ENCODE measurements around the gene MSMP.

The MSMP gene

GRCh38 chr9:35705836-35706430, 48.1 kb downstream of the MSMP start:
- no peak overlapping the region for H3K4me3 ChIP-seq (ENCODE audit: control insufficient read depth, low read depth, low read length)
- no peak for DNase-seq (ENCODE audit: low read depth)
- TF ChIP-seq CTCF (IDR thresholded peaks at IDR 0.05; ENCODE audit: control insufficient read depth, insufficient read depth, low read depth, low read length, missing control alignments): no peak

DNA sequence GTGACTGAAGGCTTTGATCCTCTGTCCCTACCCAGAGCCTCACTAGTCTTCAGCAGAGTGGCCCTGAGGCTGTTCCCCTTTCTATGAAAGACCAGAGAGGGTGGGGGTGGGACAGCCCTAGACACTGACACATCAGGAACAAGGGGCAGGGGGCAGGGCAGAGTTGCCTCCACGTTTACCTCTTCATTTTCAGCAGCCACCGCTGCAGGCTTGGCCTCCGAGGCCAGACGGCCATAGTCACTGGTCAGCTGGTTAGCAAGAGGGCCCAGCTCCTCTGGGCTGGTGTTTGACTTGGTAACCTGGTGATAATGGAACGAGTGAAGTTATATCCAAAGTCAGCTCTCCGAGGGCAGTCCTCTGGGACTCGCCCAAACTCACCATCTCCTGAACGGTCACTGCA, 48.7 kb downstream of the MSMP start:
- no peak for TF ChIP-seq CTCF (IDR thresholded peaks at IDR 0.05; ENCODE audit: control insufficient read depth, insufficient read depth, low read depth, low read length, missing control alignments)
- no peak for DNase-seq (ENCODE audit: low read depth)
- no peak overlapping the region for H3K4me3 ChIP-seq (ENCODE audit: control insufficient read depth, low read depth, low read length)

DNA sequence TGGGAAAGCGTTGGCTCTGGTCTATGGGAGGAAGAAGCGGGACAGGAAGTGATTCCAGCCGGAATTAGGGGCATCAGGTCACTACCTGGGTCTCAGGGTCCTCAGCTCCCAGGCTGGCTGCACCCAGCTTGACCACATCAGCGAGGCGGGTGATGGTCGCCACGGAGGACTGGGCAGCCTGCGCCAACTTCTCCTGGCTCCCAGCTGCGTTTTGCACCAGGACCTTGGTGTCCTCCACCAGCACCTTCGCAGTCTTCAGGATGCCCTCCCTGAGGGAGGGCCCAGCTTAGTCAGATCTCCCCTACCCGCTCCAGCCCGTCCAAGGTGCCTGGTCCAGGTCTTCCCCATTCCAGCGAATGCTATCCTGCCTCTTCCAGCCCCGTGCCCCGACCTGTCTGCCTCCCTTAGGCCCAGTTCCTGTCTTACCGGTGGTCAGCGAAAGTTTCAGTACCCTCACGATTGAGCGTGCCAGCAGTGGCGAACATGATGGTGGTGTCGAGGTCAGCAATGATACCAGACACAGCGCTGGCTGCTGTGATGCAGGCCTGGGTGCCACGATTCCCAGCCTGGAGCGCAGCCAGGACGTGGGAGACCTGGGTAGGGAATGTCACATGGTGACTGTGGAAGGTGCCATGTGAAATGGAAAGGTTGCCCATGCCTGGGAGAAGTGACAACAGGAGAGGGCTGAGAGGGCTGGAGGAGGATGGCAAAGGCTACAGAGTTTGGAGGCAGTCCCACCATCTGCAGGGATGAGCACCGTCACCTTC, 50.0 kb downstream of the MSMP start:
- H3K4me3 ChIP-seq (ENCODE audit: control insufficient read depth, low read depth, low read length): no peak overlapping the region
- DNase-seq (ENCODE audit: low read depth): no peak
- TF ChIP-seq CTCF (IDR thresholded peaks at IDR 0.05; ENCODE audit: control insufficient read depth, insufficient read depth, low read depth, low read length, missing control alignments): no peak

Measured in AG09309 (cell line).